Activated CD4-positive, CD25-positive, alpha-beta regulatory T cell treated with anti-CD3 and anti-CD28 coated beads, Interleukin-2, amount 50 U/mL, for 16 hours (primary cell): ENCODE results near the gene MCOLN1.

Experiments
- DNase-seq: peaks from one replicate; pipeline ENCODE4 v3.0.0-alpha.2; 2020; ENCODE audit warnings: low read depth, low spot score

MCOLN1 gene

GRCh38 chr19:7502552-7502951, 19.9 kb upstream of the MCOLN1 start:
- no peak for DNase-seq

DNA sequence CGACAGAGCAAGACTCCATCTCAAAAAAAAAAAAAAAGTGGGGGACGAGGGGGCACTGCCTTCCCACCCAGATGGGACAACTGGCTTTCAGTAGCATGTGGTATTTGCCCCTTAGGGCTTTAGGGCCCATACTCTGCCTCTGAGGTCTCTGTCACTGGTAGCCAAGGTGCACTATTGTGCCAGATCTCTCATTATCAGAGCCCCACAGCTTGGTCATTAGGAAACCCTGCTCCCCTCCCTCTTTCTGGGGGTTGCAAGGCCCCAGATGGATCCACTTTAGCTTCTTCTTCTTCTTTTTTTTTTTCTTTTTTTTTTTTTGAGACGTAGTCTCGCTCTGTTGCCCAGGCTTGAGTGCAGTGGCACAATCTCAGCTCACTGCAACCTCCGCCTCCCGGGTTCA, 17.7 kb upstream of the MCOLN1 start:
- no peak for DNase-seq

- no peak for DNase-seq
Observed at GRCh38 chr19:7505288-7505681, 17.1 kb upstream of the MCOLN1 start.

DNA sequence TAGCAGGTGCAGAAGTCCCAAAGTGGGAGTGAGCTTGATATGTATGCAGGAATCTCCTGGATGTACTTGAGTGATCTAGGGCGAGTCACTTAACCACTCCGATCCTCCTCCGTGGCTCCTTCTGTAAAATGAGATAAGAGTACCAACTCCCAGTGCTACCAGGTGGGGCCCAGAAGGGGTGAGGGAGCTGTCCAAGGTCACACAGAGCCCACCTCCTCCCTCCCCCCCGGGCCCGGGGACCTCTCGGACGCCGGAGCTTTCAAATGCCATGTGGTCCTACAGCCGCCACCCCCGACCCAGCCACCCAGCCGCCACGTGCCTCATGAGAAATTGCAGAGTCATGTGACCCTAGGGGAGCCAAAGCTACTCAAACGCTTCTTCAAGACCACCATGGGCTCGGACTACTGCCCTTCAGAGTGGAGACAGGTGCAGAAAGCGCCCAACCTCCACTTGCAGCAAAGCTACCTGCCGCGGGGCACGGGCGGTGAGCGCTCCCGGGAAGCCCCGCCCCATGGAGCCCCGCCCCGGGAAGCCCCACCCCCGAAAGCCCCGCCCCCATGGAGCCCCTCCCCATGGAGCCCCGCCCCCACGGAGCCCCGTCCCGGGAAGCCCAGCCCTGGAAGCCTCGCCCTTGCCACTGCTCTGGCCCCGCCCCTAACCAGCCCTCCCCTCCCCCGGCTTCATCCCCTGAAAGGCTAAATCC, 16.6 kb upstream of the MCOLN1 start:
- no peak for DNase-seq

DNA sequence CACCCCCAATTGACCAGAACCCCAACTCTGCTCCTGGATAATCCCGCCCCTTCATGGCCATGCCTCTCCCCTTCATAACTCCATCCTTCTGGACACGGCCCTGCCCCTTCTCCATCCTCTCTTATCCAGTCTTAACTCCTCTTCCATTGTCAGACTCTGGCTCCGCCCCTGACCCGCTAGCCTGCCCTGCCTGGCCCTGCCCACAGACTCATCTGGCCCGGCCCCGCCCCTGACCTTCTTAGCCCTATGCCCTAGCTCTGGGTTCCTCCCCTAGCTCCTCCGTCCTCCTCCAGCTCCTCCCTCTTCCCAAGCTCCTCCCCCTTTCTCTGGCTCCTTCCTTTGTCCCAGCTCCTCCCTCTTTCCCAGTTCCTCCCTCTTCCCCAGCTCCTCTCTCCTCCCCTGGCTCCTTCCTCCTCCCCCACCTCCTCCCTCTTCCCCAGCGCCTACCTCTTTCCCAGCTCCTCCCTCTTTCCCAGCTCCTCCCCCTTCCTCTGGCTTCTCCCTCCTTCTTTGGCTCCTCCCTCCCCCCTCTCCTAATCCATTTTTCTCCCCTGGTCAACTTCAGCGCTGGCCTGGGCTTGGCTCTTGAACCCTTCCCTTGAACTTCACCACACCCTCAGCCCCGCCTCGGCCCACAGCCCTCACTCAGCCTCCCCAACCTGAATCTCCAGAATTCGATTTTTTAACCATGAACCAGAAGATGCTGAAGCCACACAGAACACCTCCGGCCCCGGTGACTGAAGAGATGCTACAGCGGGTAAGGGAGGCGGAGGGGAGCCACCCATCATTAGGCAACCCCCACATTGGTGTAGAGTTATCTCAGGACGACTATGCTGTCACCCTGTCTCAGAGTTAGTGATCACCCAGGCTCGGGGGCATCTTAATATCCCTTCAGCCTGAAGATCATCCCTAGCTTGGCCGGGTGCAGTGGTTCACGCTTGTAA, 15.8 kb upstream of the MCOLN1 start:
- no peak for DNase-seq

DNA sequence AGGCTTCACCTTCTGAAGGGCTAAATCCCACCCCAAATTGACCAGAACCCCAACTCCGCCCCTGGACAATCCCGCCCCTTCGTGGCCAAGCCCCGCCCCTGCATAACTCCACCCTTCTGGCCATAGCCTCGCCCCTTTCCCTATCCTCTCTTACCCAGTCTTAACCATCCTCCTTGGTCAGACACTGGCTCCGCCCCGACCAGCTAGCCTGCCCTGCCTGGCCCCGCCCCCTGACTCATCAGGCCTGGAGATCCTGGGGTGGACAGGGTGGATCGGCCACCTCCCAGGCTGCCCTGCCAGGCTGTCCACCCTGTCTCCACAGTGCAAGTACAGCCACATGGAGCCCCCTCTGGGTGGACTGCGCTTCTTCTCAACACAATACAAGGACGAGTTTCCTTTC, 14.5 kb upstream of the MCOLN1 start:
- no peak for DNase-seq

DNA sequence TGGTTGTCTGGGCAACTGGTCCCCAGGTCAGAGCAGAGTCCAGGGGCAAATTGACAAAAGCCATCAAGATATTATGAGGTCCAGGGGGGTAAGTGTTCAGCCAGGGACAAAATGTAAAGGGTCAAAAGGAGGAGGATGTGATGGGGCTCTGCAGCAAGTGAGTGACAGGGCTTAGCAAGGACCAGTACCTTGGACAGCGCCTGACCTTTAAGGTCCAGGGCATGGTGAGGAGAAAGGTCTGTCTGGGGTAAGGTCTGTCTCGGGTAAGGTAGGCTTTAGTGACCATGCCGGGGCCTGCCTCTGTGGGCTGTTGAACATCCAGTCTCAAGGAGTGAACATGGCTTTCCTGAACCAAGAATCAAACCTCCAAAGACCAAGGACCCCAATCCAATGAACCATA, 12.8 kb upstream of the MCOLN1 start:
- no peak for DNase-seq

- no peak for DNase-seq
Observed at GRCh38 chr19:7512400-7512851, 10.0 kb upstream of the MCOLN1 start.

GRCh38 chr19:7513809-7514642, 8.4 kb upstream of the MCOLN1 start:
- DNase-seq: no peak

DNA sequence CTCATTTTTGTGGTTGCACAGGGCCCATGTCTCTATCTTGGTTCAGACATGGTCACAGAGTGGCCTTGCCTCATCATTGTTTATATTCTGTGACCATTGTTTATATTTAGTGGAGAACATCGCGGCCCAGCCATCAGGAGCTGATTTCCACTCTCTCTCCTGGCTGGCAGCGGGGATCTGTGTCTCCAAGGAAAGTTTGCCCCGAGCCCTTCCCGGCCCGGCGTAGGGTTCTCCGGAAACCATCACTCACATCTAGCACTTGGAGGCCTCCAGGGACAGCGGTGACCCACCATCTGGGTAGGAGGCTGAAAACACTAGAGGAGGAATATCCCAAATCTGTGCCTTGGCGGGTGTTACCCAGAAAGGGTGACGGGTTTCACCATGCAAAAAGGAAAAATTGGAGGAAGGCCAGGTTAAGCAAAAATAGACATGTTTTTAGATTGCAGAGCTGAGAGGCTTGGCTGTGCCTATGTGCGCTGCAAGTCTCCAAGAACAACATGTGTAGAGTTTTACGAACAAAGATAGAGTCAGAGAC, 7.2 kb upstream of the MCOLN1 start:
- DNase-seq: no peak

DNA sequence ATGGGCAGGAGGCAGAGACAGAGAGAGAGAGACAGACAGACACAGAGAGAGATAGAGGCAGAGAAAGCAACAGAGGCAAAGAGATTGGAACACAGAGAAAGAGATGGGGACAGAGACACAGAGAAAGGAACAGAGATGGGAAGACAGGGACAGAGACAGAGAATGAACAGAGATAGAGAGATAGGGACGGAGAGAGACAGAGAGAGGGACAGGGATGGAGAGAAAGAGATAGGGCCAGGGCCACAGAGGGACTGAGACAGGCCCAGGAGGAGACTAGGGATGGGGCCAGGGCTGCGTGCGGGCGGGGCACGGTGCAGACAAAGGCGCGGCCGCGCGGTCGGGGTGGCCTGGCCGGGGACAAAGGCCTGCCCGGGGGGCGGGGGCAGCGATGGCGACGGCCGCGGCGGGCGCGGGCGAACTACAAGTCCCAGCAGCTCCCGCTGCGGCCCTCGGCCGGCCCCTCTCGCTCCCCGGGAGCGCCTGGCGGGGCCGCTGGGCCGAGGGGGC, 6.7 kb upstream of the MCOLN1 start, which contains the start of gene ZNF358:
Gene ZNF358, plus strand, starts transcription at position 459 of the 507 bp plus-strand sequence. CDS start 3,140 bp downstream, outside the sequence.
- DNase-seq: no peak

- no peak for DNase-seq
Observed at GRCh38 chr19:7516333-7516732, 6.1 kb upstream of the MCOLN1 start.

DNA sequence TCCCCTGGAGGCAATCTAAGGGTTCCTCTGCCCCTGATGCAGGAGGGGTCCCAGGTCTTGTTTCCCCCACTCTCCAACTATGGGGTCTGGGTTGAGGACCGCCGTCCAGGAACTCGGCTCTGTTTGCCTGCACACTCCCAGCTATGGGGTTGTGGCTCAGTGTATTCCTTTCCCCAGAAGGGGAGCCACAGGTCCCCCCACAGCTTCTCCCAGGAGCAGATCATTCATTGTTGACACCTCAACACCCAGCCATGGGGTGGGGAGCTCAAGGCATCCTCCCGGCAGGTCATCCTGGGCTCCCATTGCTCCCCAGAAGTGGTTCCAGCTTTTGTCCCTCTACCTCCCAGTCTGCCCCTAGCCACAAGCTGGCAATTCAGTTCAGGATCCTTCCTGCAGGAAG, 5.5 kb upstream of the MCOLN1 start:
- DNase-seq: no peak

DNA sequence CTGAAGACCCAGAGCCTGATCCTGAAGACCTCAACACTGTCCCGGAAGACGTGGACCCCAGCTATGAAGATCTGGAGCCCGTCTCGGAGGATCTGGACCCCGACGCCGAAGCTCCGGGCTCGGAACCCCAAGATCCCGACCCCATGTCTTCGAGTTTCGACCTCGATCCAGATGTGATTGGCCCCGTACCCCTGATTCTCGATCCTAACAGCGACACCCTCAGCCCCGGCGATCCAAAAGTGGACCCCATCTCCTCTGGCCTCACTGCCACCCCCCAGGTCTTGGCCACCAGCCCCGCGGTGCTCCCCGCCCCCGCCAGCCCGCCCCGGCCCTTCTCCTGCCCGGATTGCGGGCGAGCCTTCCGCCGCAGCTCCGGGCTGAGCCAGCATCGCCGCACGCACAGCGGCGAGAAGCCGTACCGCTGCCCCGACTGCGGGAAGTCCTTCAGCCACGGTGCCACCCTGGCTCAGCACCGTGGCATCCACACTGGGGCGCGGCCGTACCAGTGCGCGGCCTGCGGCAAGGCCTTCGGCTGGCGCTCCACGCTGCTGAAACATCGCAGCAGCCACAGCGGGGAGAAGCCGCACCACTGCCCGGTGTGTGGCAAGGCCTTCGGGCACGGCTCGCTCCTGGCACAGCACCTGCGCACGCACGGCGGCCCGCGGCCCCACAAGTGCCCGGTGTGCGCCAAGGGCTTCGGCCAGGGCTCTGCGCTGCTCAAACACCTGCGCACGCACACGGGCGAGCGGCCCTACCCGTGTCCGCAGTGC, 2.9 kb upstream of the MCOLN1 start:
- no peak for DNase-seq

GRCh38 chr19:7520131-7521051, 2.0 kb upstream of the MCOLN1 start:
- no peak for DNase-seq

- DNase-seq: no peak
Observed at GRCh38 chr19:7521551-7522071, 813 bp upstream of the MCOLN1 start.

DNA sequence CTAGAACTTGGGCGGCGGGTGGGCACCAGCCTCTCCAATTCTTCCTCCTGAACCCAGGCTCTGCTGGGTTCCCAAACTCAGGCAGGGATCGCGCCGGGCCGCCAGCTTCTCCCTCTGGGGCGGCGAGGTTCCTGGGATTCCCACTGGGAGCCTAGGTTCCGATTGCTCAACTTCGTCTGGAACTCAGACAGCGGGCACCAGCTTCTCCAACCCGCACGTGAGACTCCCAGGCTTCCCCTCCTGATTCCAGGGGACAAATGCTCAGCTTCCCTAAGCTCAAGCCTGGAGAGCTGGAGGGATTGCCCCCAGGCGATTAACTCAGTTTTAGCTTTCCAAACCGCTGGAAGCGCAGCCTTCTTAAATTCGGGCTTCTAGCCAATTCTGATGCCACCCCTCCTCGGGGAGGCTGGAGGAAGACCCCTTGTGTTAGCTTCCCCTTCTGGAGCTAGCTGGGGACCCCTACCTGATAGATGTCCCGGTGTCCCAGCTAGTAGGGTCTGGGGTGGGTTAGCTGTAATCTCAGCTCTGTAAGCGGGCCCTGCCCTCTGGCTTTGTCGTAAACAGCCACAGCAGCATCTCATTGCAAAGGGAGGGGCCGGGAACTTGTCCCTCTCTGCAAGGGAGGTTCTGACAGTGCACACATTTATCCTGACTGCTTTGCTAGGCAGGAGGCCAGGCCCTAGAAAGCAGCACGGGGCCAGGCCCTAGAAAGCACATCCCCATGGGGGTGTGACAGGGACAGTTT, 671 bp downstream of the MCOLN1 start:
- no peak for DNase-seq

DNA sequence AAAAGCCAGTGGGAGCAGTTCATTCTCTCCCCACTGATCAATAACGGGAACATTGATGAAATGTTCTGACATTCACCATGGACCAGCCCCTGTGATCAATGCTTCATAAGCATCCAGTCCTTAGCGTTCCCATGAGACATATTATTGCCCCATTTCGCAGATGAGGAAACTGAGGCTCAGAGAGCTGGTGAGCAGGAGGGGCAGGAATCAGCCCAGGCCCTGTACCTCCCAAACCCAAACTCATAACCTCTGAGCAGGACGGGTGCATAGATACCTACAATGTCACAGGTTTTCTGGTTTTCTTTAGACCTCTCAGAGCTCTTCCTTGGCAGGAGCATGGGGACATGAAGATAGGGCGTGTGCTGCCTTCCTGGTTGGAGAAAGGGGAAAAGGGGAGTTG, 2.1 kb downstream of the MCOLN1 start:
- no peak for DNase-seq
